ENCODE measurements around the gene NFE2L2.

DNA sequence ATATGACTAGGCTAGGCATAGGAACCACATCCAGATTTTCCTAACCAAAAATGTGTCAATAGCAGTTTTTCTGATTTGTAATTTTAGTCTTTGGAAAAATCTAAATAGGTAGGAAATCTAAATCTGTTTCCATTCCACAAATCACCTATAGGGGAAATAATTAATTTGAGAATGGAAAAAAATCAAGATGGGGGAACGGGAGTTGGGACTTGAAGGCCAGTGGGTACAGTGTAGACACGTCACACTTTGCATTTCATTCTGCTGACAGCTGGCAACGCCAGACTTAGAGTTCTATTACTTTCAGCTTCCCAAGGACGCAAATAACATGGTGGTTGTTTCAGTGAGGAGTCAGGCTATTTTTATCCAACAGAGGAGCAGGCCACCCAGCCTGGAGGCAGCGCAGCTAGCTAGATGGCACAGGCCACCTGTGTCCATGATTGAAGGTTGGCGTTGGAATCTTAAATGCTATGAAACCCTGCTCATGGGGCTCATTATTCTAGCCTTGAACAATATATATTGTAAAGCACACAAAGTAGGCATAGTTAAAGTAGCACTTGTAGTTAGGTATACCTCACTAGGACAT lies 28.6 kb downstream of the NFE2L2 start:
- TF ChIP-seq EZH2phosphoT487 (IDR thresholded peaks at IDR 0.05; ENCODE audit: borderline replicate concordance, low read depth, low read length) (no peak), CTCF (conservative IDR thresholded peaks at IDR 0.05; ENCODE audit: low read length) (no peak)
